GM20000 (cell line): ENCODE data around the gene MARCKS.

Experiments used
- DNase-seq: peaks from one replicate; pipeline ENCODE4 v3.0.0; 2012; ENCODE audit warnings: low spot score
- TF ChIP-seq, protein P1 (sequence below): IDR thresholded peaks from 2 replicates; pipeline ENCODE4 v1.5.1; 2012; ENCODE audit warnings: mild to moderate bottlenecking, control low read depth; ENCODE audit errors: extremely low read depth, missing control alignments

The MARCKS gene

DNA sequence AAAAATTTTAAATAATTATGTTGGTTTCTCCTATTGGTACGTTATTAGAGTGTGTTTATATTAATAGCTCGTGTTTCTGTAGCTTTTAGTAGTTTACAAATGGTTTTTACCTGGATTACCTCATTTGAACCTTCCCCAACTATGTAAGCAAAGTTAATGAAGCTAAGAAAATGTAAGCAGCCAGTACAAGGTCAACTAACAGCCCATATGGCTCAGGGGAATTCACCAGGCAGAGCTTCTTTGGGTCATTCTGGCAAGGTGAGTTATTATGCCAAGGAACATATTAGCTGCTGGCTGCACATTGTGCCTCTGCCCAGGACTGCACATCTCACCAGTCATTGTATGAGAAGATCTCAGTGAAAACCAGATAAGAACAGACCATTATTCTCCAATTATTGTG is 27.0 kb upstream of the MARCKS start:
- TF ChIP-seq, protein P1, sequence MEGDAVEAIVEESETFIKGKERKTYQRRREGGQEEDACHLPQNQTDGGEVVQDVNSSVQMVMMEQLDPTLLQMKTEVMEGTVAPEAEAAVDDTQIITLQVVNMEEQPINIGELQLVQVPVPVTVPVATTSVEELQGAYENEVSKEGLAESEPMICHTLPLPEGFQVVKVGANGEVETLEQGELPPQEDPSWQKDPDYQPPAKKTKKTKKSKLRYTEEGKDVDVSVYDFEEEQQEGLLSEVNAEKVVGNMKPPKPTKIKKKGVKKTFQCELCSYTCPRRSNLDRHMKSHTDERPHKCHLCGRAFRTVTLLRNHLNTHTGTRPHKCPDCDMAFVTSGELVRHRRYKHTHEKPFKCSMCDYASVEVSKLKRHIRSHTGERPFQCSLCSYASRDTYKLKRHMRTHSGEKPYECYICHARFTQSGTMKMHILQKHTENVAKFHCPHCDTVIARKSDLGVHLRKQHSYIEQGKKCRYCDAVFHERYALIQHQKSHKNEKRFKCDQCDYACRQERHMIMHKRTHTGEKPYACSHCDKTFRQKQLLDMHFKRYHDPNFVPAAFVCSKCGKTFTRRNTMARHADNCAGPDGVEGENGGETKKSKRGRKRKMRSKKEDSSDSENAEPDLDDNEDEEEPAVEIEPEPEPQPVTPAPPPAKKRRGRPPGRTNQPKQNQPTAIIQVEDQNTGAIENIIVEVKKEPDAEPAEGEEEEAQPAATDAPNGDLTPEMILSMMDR: no peak
- no peak for DNase-seq

- TF ChIP-seq, protein P1: no peak
- DNase-seq: no peak
Observed at GRCh38 chr6:113833537-113833936, 23.6 kb upstream of the MARCKS start.

- no peak for DNase-seq
- TF ChIP-seq, protein P1: no peak
Observed at GRCh38 chr6:113837170-113837569, 20.0 kb upstream of the MARCKS start.

DNA sequence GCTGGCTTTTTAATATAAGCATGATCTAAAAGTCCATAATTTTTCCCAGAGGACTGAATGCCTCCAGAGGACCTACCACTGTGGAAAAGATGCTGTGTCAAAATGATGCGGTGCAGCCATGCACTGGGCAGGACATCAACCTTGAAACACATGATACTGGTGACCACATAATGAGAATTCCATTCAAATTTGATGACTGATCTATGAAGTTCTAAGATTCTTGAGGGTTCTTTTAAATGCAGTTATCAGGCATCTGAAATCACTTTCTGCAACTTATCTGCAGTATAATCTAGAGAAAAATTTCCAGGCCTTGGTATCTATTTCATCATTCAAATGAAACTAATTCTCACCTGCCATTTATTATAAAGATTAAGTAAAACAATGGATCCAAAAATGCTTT is 15.0 kb upstream of the MARCKS start:
- TF ChIP-seq, protein P1: no peak
- DNase-seq: no peak

DNA sequence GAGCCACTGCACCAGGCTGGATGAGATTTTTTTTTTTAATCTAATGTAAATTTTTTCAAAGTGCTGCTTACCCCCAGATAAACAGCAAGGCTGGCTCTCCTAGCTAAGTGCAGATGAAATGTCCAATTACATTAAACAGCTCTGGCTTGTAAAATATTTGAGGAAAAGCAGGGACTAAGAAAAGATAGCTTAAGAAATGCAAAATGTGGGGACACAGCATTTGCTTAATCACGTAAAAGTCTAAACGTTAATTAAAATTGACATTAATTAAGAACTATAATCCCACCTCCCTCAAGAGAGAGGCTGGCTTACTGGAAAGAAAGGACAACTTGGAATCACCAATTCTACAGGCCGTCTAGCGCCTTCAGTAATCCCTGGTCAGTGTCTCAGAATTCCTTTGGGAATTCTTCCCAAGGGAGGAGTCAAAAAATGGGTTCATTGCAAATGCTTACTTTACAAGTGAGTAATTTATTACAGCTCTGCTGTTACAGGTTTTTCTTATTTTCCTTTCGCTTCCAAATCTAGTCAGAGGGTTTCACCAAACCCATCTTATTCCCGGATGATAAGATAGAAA is 13.6 kb upstream of the MARCKS start:
- TF ChIP-seq, protein P1: no peak
- DNase-seq: no peak

- DNase-seq: no peak
- TF ChIP-seq, protein P1: no peak
Observed at GRCh38 chr6:113846577-113846976, 10.6 kb upstream of the MARCKS start.

- TF ChIP-seq, protein P1: no peak
Observed at GRCh38 chr6:113847447-113847846, 9.7 kb upstream of the MARCKS start.

More at GRCh38 chr6:113847447-113847846, 9.7 kb upstream of the MARCKS start:
- no peak for DNase-seq
